HepG2 (cell line): ENCODE results near the gene NUP107. TPM values are rescaled to one million over a fixed set of nuclear protein-coding genes. Genes with fewer than 3 reads are reported as not detected.

Source experiments
- HNF1A ChIP-seq, 2 experiments: sonication (generic) in 1 of 2; formaldehyde crosslinking in 1 of 2; IDR thresholded peaks; 2 replicates each; pipeline versions ENCODE4 v1.4.0 to v1.6.1; 2016 to 2020; ENCODE audit warnings: borderline replicate concordance in 1 of 2, low read depth in 1 of 2, mild to moderate bottlenecking in 1 of 2, missing genetic modification reagents in 1 of 2
- POLR2A ChIP-seq, 2 experiments: IDR thresholded peaks; 2 replicates each; pipeline ENCODE4 v1.6.1; 2011; ENCODE audit warnings: low read depth in 2 of 2, low read length in 2 of 2, mild to moderate bottlenecking in 1 of 2, moderate library complexity in 1 of 2; ENCODE audit not compliant: insufficient read depth in 1 of 2
- SALL1 ChIP-seq: sonication (generic); formaldehyde crosslinking; IDR thresholded peaks from 2 replicates; pipeline ENCODE4 v1.8.0; 2022; ENCODE audit warnings: mild to moderate bottlenecking, missing genetic modification reagents
- SPEN ChIP-seq: sonication (generic); formaldehyde crosslinking; IDR thresholded peaks from 2 replicates; pipeline ENCODE4 v1.5.1; 2020; ENCODE audit warnings: low read depth, mild to moderate bottlenecking, missing genetic modification reagents
- ZNF296 ChIP-seq: sonication (generic); formaldehyde crosslinking; conservative IDR thresholded peaks from 2 replicates; pipeline ENCODE4 v1.5.0; 2020; ENCODE audit warnings: mild to moderate bottlenecking, missing genetic modification reagents
- ZNF337 ChIP-seq: sonication (generic); formaldehyde crosslinking; IDR thresholded peaks from 2 replicates; pipeline ENCODE4 v1.5.1; 2020; ENCODE audit warnings: missing genetic modification reagents, low read depth, mild to moderate bottlenecking, borderline replicate concordance
- ZNF646 ChIP-seq: sonication (generic); formaldehyde crosslinking; IDR thresholded peaks from 2 replicates; pipeline ENCODE4 v1.9.0; 2021; ENCODE audit warnings: mild to moderate bottlenecking, missing genetic modification reagents
- ZNF747 ChIP-seq: sonication (generic); formaldehyde crosslinking; IDR thresholded peaks from 2 replicates; pipeline ENCODE4 v1.8.1; 2023; ENCODE audit warnings: missing genetic modification reagents, mild to moderate bottlenecking, borderline replicate concordance
- polyA plus RNA-seq, 8 experiments: library from polyadenylated mRNA; depleted of rRNA in 3 of 8; stranded (reverse) in 7 of 8; unstranded in 1 of 8; fragments of >200 nt; fragmentation: Illumina TruSeq in 4 of 8; extraction: Trizol in 4 of 8; gene quantifications; 2 replicates each; pipeline versions ENCODE4 v1.2.1 to v1.2.3, GENCODE V29; 2011 to 2016; ENCODE audit warnings: low read depth in 4 of 8, missing spikeins in 1 of 8, mixed read lengths in 1 of 8; ENCODE audit not compliant: insufficient read depth in 1 of 8
- total RNA-seq, 5 experiments: library from RNA; depleted of rRNA; stranded (reverse); fragments of >200 nt; fragmentation: Illumina TruSeq; extraction: Trizol; gene quantifications; 2 replicates each; pipeline ENCODE4 v1.2.3, GENCODE V29; 2016; ENCODE audit warnings: low read depth in 1 of 5

NUP107 gene
- total and polyA plus RNA-seq, 2 of the 13 experiments (the other 11 are each of a cell fraction or from before 2014, with no cell fraction given): 54.7 to 100 TPM

GRCh38 chr12:68745904-68746571, 59.3 kb downstream of the NUP107 start, which contains the start of gene SLC35E3 (continued):
- TF ChIP-seq ZNF646 (CRISPR knock-in tag) (no peak), ZNF337 (CRISPR knock-in tag) (peak; percentile 74; the same call in 1 of the 2 replicates), SPEN (CRISPR knock-in tag) (peak; percentile 92), ZNF747 (CRISPR knock-in tag) (peak; percentile 85; the same call in 1 of the 2 replicates), HNF1A (IDR thresholded peaks at IDR 0.05; ENCODE audit: low read depth) (no peak), HNF1A (CRISPR knock-in tag; IDR thresholded peaks at IDR 0.05; ENCODE audit: borderline replicate concordance) (peak; percentile 62; the same call in 1 of the 2 replicates), SALL1 (peak; percentile 73; the same call in 1 of the 2 replicates), ZNF296 (0 out of 2 replicates have a peak, but pooled peaks have one; percentile 23), POLR2A (IDR thresholded peaks at IDR 0.05; ENCODE audit: insufficient read depth in 1 of 2, low read depth in 2 of 2, low read length in 2 of 2) (peak; percentile 74 to 96)
